Measurements from ENCODE around the gene DUOXA1. TPM values are rescaled to one million over a fixed set of nuclear protein-coding genes. Genes with fewer than 3 reads are reported as not detected.
"Not testable (repeated sequence)": the region's sequence is repeated elsewhere in the genome, so short reads cannot be mapped to it uniquely, and the experiment has no call there.

Gene DUOXA1
- total and polyA plus RNA-seq, 2 experiments from 2014 or later: 0.09 TPM; not detected in 1

DNA sequence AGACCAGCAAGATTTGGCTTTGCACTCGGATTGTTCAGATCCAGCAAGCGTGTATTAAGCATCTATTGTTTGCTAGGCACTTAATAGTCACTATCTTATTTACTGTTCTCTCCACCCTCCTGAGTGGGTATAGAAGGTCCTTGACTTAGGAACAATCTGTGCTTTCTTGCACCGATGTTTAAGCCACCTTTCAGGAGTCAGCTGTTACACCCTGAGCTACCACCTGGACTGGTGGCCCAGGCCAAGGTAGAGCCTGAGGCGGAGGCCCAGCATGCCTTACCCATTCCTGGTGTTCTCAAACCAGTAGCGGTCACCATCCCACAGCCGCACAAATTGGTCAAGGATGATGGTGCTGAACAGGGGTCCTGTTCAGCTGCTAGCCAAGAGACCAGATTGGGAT, 10.1 kb upstream of the DUOXA1 start:
- H3K36me3 ChIP-seq: no peaks in the 10 kb centered on the region
- no peak overlapping the region for H3K27ac ChIP-seq
- DNase-seq (ENCODE audit: low read depth in 1 of 2, low spot score in 1 of 2): no peak
- H3K9me3 ChIP-seq (ENCODE audit: low read depth): no peaks in the 10 kb centered on the region
- H3K4me3 ChIP-seq: no peak overlapping the region
- H3K27me3 ChIP-seq: peaks cover 23% of the 10 kb centered on the region
- no peaks in the 10 kb centered on the region for H3K4me1 ChIP-seq (ENCODE audit: low read depth)
- TF ChIP-seq, protein P1, sequence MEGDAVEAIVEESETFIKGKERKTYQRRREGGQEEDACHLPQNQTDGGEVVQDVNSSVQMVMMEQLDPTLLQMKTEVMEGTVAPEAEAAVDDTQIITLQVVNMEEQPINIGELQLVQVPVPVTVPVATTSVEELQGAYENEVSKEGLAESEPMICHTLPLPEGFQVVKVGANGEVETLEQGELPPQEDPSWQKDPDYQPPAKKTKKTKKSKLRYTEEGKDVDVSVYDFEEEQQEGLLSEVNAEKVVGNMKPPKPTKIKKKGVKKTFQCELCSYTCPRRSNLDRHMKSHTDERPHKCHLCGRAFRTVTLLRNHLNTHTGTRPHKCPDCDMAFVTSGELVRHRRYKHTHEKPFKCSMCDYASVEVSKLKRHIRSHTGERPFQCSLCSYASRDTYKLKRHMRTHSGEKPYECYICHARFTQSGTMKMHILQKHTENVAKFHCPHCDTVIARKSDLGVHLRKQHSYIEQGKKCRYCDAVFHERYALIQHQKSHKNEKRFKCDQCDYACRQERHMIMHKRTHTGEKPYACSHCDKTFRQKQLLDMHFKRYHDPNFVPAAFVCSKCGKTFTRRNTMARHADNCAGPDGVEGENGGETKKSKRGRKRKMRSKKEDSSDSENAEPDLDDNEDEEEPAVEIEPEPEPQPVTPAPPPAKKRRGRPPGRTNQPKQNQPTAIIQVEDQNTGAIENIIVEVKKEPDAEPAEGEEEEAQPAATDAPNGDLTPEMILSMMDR (IDR thresholded peaks at IDR 0.05; ENCODE audit: low read depth, low read length): no peak

DNA sequence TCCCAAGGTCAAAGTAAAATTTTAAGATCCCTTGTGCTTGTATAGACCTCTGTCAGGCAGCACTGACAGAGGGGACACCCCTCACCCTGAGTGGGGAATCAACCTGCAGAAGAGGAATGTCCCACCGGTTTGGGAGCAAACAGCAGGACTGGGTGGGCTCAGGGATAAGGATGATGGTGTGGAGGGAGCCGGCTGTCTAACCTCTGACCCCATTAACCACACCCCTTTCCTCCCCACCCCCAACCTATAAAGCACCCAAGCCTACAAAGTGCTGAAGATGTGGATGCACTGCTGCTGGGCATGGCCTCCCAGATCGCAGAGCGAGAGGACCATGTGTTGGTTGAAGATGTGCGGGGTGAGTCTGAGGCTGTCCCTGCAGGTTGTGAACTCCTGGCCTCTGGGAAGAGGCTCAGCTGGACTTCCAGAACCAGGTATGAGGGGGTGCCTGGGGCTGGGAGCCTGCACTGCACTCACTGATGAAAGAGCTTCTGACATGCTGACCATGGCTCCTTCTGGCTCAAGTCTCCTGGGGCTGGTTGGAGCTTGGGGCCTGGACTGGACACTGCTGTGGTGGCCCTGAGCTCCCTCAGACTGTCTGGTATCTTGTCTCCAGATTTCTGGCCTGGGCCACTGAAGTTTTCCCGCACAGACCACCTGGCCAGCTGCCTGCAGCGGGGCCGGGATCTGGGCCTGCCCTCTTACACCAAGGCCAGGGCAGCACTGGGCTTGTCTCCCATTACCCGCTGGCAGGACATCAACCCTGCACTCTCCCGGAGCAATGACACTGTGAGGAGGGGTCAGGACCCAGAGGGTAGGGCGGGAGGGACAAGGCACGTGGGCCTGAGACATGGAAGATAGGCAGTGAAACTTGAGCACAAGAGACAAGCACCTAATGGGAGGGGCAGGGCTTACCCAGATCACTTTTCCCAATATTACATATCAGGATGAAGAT, 9.4 kb upstream of the DUOXA1 start:
- Histone ChIP-seq H3K36me3 (no peaks in the 10 kb centered on the region), H3K4me3 (no peak overlapping the region), H3K27ac (no peak overlapping the region), H3K4me1 (ENCODE audit: low read depth) (no peaks in the 10 kb centered on the region), H3K9me3 (ENCODE audit: low read depth) (no peaks in the 10 kb centered on the region), H3K27me3 (peaks cover 28% of the 10 kb centered on the region)
- TF ChIP-seq, protein P1 (IDR thresholded peaks at IDR 0.05; ENCODE audit: low read depth, low read length): no peak
- peak in 1 of 2 donors; percentile 11 for DNase-seq (ENCODE audit: low read depth in 1 of 2, low spot score in 1 of 2)

DNA sequence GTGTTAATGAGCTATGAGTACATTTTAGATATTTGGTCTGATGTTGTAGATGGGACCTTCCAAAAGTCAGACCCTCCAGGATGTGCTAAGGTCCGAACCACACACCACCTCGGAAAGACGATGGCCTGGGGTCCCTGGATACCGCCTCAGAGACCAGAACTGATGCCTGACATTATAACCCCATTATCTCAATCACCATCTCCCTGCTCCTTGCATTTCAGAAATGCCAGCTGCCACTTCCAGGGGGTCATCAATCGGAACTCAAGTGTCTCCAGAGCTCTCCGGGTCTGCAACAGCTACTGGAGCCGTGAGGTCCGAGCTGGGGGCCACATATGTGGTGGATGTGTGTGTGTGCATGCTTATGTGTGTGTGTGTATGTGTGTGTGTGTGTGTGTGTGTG, 8.0 kb upstream of the DUOXA1 start:
- Histone ChIP-seq H3K36me3 (no peaks in the 10 kb centered on the region), H3K27me3 (peaks cover 41% of the 10 kb centered on the region), H3K4me1 (ENCODE audit: low read depth) (no peaks in the 10 kb centered on the region), H3K9me3 (ENCODE audit: low read depth) (no peaks in the 10 kb centered on the region), H3K4me3 (no peak overlapping the region), H3K27ac (no peak overlapping the region)
- TF ChIP-seq, protein P1 (IDR thresholded peaks at IDR 0.05; ENCODE audit: low read depth, low read length): no peak
- no peak for DNase-seq (ENCODE audit: low read depth in 1 of 2, low spot score in 1 of 2)

DNA sequence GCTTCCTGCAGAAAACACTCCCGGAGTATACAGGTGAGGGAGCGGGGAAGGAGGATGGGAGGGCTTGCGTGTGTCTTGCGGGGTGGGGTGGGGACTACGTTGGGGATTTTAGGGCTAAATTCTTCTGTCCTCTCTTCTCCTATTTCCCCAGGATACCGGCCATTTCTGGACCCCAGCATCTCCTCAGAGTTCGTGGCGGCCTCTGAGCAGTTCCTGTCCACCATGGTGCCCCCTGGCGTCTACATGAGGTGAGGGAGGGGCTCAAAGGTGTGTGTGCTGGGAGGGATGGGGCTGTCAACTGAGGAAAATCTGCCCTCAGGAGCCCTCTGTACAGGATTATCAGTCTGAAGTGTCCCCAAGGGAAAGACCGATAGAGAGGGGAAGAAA, 6.7 kb upstream of the DUOXA1 start:
- H3K4me1 ChIP-seq (ENCODE audit: low read depth): no peaks in the 10 kb centered on the region
- H3K9me3 ChIP-seq (ENCODE audit: low read depth): no peaks in the 10 kb centered on the region
- TF ChIP-seq, protein P1 (IDR thresholded peaks at IDR 0.05; ENCODE audit: low read depth, low read length): peak; percentile 42
- H3K4me3 ChIP-seq: no peak overlapping the region
- no peak overlapping the region for H3K27ac ChIP-seq
- no peaks in the 10 kb centered on the region for H3K36me3 ChIP-seq
- H3K27me3 ChIP-seq: peaks cover 55% of the 10 kb centered on the region
- DNase-seq (ENCODE audit: low read depth in 1 of 2, low spot score in 1 of 2): peak in 1 of 2 donors; percentile 37

DNA sequence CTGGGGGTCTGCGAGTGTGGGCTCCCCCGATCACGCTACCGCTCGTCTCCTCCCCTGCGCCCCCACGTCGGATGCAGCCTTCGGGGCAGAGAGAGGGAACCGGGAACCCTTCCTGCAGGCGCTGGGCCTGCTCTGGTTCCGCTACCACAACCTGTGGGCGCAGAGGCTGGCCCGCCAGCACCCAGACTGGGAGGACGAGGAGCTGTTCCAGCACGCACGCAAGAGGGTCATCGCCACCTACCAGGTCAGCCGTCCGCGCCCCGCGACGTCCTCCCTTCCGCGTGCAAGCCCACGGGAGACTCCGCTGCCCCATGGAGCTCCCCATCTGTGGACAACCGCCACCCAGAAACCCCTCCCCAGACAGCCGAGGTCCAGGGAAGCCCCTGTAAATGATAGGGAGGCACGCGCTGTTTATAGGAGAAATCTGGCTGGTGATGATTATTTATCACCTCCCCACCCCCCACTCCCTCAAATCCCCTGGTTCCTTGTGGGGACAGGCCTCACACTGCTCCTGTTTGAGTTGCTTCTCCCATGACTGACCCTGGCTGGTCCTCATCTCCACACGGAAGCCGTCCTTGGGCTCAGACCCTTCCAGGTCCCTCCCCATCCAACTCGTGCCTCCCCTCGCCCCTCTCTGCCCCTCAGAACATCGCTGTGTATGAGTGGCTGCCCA, 6.2 kb upstream of the DUOXA1 start:
- H3K4me3 ChIP-seq; H3K4me1 ChIP-seq (ENCODE audit: low read depth); H3K27ac ChIP-seq; H3K9me3 ChIP-seq (ENCODE audit: low read depth); H3K36me3 ChIP-seq; DNase-seq (ENCODE audit: low read depth in 1 of 2, low spot score in 1 of 2): not testable (repeated sequence)
- H3K27me3 ChIP-seq: peaks cover 60% of the 10 kb centered on the region

Measured in cardiac muscle cell (in vitro differentiated cells and primary cell).